GM23338 (cell line): ENCODE data around the gene CCSAP. TPM values are rescaled to one million over a fixed set of nuclear protein-coding genes. Genes with fewer than 3 reads are reported as not detected.

Experiments used
- ATAC-seq: fragments of 200-7000 bp; cut with Tn5 transposase; 3 replicates; pipeline ENCODE4 v1.9.1; 2020
- DNase-seq: peaks from one replicate; pipeline ENCODE4 v3.0.0-alpha.2; 2015; ENCODE audit warnings: low spot score
- H2AFZ ChIP-seq: fragments of 200-600 bp; sonication (generic); 2 replicates; pipeline ENCODE4 v1.8.0; 2016; ENCODE audit warnings: antibody characterized with exemption, mild to moderate bottlenecking, moderate library complexity
- H3F3A ChIP-seq: fragments of 200-600 bp; sonication (generic); replicated peaks from 2 replicates; pipeline ENCODE4 v1.8.0; 2017; ENCODE audit warnings: antibody characterized with exemption, mixed run types, low read depth
- H3K27ac ChIP-seq: fragments of 200-600 bp; sonication (generic); 2 replicates; pipeline ENCODE4 v1.6.1; 2016; ENCODE audit warnings: low read depth
- H3K27me3 ChIP-seq: fragments of 200-600 bp; sonication (generic); 2 replicates; pipeline ENCODE4 v1.8.0; 2016; ENCODE audit warnings: mild to moderate bottlenecking, mixed run types, moderate library complexity; ENCODE audit not compliant: insufficient read depth
- H3K36me3 ChIP-seq: fragments of 200-600 bp; sonication (generic); 2 replicates; pipeline ENCODE4 v1.8.0; 2016; ENCODE audit warnings: mild to moderate bottlenecking; ENCODE audit not compliant: insufficient read depth
- H3K4me1 ChIP-seq: fragments of 200-600 bp; sonication (generic); 2 replicates; pipeline ENCODE4 v1.8.0; 2016; ENCODE audit warnings: mild to moderate bottlenecking, moderate library complexity; ENCODE audit not compliant: insufficient read depth
- H3K4me2 ChIP-seq: fragments of 200-600 bp; sonication (generic); 2 replicates; pipeline ENCODE4 v1.7.1; 2017; ENCODE audit warnings: mixed run types
- H3K4me3 ChIP-seq: fragments of 200-600 bp; sonication (generic); 2 replicates; pipeline ENCODE4 v1.6.1; 2016; ENCODE audit warnings: mixed run types
- H3K79me2 ChIP-seq: fragments of 200-600 bp; sonication (generic); replicated peaks from 2 replicates; pipeline ENCODE4 v1.8.0; 2017; ENCODE audit warnings: mild to moderate bottlenecking; ENCODE audit not compliant: insufficient read depth
- H3K9me2 ChIP-seq: fragments of 200-600 bp; sonication (generic); 2 replicates; pipeline ENCODE4 v1.8.0; 2017; ENCODE audit not compliant: insufficient read depth
- H4K20me1 ChIP-seq: fragments of 200-600 bp; sonication (generic); replicated peaks from 2 replicates; pipeline ENCODE4 v1.8.0; 2017; ENCODE audit warnings: mild to moderate bottlenecking; ENCODE audit not compliant: insufficient read depth
- H3K27ac Mint-ChIP-seq: 2 replicates; pipeline ENCODE4 v1.8.0; 2020; ENCODE audit warnings: inconsistent platforms, mild to moderate bottlenecking, moderate library complexity, mixed read lengths
- H3K27me3 Mint-ChIP-seq: 3 replicates; pipeline ENCODE4 v1.8.0; 2022; ENCODE audit warnings: low read depth, mild to moderate bottlenecking, moderate library complexity, mixed read lengths, inconsistent platforms; ENCODE audit not compliant: insufficient read depth, poor library complexity
- H3K36me3 Mint-ChIP-seq: 3 replicates; pipeline ENCODE4 v1.8.0; 2021; ENCODE audit warnings: low read depth, mild to moderate bottlenecking, inconsistent platforms, moderate library complexity, mixed read lengths
- H3K4me1 Mint-ChIP-seq: 3 replicates; pipeline ENCODE4 v1.8.0; 2020; ENCODE audit warnings: mild to moderate bottlenecking, inconsistent platforms, mixed read lengths
- H3K4me3 Mint-ChIP-seq: 3 replicates; pipeline ENCODE4 v1.8.0; 2021; ENCODE audit warnings: moderate library complexity, mild to moderate bottlenecking, inconsistent platforms, mixed read lengths
- H3K9me3 Mint-ChIP-seq: 3 replicates; pipeline ENCODE4 v1.8.0; 2020; ENCODE audit warnings: moderate library complexity, mild to moderate bottlenecking, inconsistent platforms, mixed read lengths
- CREB1 ChIP-seq: fragments of 250-450 bp; sonication (Bioruptor Pico); IDR thresholded peaks from 2 replicates; pipeline ENCODE4 v1.5.0; 2020; ENCODE audit warnings: low read depth, mild to moderate bottlenecking, moderate library complexity
- EZH2 ChIP-seq: fragments of 200-600 bp; sonication (generic); IDR thresholded peaks from one replicate; pipeline ENCODE4 v1.8.0; 2017; ENCODE audit warnings: antibody characterized with exemption, mild to moderate bottlenecking, low read depth; ENCODE audit not compliant: unreplicated experiment
- EZH2phosphoT487 ChIP-seq: fragments of 200-600 bp; sonication (generic); IDR thresholded peaks from one replicate; pipeline ENCODE4 v1.8.1; 2018; ENCODE audit warnings: antibody characterized with exemption; ENCODE audit not compliant: unreplicated experiment
- JUNB ChIP-seq: IDR thresholded peaks from one replicate; pipeline ENCODE4 v1.6.1; 2016; ENCODE audit warnings: antibody characterized with exemption; ENCODE audit not compliant: unreplicated experiment
- NANOG ChIP-seq: IDR thresholded peaks from 2 replicates; pipeline ENCODE4 v1.6.1; 2016; ENCODE audit warnings: antibody characterized with exemption, borderline replicate concordance
- POLR2AphosphoS5 ChIP-seq: IDR thresholded peaks from 2 replicates; pipeline ENCODE4 v1.6.1; 2016; ENCODE audit warnings: antibody characterized with exemption, low read depth
- STAT1 ChIP-seq: IDR thresholded peaks from one replicate; pipeline ENCODE4 v1.6.1; 2016; ENCODE audit warnings: antibody characterized with exemption; ENCODE audit not compliant: unreplicated experiment
- ZNF114 ChIP-seq: fragments of 250-450 bp; sonication (Bioruptor Pico); IDR thresholded peaks from 2 replicates; pipeline ENCODE4 v1.5.0; 2020; ENCODE audit warnings: mild to moderate bottlenecking, moderate library complexity
- ZNF331 ChIP-seq: fragments of 250-450 bp; sonication (Bioruptor Pico); IDR thresholded peaks from 2 replicates; pipeline ENCODE4 v1.5.0; 2020; ENCODE audit warnings: low read depth, mild to moderate bottlenecking, moderate library complexity
- polyA plus RNA-seq: library from polyadenylated mRNA; unstranded; fragments of >200 nt; fragmentation: Nextera tagmentation; extraction: Ambion mirVana; gene quantifications from 2 replicates; pipeline ENCODE4 v1.2.1, GENCODE V29; 2016
- total RNA-seq: library from RNA; depleted of rRNA; stranded (reverse); fragments of >200 nt; shearing (Covaris generic); gene quantifications from 2 replicates; pipeline ENCODE4 v1.2.3, GENCODE V29; 2014
- TF ChIP-seq, protein P1 (sequence below): fragments of 250-450 bp; sonication (Bioruptor Pico); IDR thresholded peaks from 2 replicates; pipeline ENCODE4 v1.5.0; 2020; ENCODE audit warnings: mild to moderate bottlenecking, moderate library complexity
- TF ChIP-seq, protein P2 (sequence below): IDR thresholded peaks from one replicate; pipeline ENCODE4 v1.6.1; 2018; ENCODE audit warnings: antibody characterized with exemption; ENCODE audit not compliant: unreplicated experiment
- TF ChIP-seq, protein P3 (sequence below): IDR thresholded peaks from 2 replicates; pipeline ENCODE4 v1.6.1; 2016; ENCODE audit warnings: antibody characterized with exemption
- TF ChIP-seq, protein P4 (sequence below), 2 experiments: fragments of 200-600 bp in 1 of 2; sonication (generic) in 1 of 2; conservative IDR thresholded peaks; 2 replicates each; pipeline versions ENCODE4 v1.5.1 to v1.6.1; 2016 to 2017; ENCODE audit warnings: antibody characterized with exemption in 2 of 2, low read depth in 2 of 2, mild to moderate bottlenecking in 2 of 2, moderate library complexity in 1 of 2

The CCSAP gene
- total and polyA plus RNA-seq, 2 experiments from 2014 or later, result 4.2 to 13.3 TPM

DNA sequence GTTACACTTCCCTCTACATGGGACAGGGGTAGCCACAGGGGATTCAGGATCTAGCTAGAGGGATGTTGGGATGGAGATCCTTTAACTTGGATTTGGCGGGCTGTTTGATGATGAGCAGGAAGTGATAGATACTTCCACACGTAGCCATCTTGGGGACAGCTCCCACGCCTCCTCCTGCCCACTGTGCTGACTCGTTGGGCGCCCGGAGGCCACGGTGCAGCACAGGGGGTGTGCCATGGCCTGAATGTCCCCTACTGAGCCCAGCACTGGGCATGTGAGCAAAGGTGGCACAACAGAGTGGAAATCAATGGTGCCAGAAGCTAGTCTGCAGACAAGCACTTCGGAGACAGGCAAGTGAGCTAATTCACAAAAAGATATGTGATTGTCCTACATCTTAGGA, 31.6 kb upstream of the CCSAP start (continued):
- TF ChIP-seq, protein P1, sequence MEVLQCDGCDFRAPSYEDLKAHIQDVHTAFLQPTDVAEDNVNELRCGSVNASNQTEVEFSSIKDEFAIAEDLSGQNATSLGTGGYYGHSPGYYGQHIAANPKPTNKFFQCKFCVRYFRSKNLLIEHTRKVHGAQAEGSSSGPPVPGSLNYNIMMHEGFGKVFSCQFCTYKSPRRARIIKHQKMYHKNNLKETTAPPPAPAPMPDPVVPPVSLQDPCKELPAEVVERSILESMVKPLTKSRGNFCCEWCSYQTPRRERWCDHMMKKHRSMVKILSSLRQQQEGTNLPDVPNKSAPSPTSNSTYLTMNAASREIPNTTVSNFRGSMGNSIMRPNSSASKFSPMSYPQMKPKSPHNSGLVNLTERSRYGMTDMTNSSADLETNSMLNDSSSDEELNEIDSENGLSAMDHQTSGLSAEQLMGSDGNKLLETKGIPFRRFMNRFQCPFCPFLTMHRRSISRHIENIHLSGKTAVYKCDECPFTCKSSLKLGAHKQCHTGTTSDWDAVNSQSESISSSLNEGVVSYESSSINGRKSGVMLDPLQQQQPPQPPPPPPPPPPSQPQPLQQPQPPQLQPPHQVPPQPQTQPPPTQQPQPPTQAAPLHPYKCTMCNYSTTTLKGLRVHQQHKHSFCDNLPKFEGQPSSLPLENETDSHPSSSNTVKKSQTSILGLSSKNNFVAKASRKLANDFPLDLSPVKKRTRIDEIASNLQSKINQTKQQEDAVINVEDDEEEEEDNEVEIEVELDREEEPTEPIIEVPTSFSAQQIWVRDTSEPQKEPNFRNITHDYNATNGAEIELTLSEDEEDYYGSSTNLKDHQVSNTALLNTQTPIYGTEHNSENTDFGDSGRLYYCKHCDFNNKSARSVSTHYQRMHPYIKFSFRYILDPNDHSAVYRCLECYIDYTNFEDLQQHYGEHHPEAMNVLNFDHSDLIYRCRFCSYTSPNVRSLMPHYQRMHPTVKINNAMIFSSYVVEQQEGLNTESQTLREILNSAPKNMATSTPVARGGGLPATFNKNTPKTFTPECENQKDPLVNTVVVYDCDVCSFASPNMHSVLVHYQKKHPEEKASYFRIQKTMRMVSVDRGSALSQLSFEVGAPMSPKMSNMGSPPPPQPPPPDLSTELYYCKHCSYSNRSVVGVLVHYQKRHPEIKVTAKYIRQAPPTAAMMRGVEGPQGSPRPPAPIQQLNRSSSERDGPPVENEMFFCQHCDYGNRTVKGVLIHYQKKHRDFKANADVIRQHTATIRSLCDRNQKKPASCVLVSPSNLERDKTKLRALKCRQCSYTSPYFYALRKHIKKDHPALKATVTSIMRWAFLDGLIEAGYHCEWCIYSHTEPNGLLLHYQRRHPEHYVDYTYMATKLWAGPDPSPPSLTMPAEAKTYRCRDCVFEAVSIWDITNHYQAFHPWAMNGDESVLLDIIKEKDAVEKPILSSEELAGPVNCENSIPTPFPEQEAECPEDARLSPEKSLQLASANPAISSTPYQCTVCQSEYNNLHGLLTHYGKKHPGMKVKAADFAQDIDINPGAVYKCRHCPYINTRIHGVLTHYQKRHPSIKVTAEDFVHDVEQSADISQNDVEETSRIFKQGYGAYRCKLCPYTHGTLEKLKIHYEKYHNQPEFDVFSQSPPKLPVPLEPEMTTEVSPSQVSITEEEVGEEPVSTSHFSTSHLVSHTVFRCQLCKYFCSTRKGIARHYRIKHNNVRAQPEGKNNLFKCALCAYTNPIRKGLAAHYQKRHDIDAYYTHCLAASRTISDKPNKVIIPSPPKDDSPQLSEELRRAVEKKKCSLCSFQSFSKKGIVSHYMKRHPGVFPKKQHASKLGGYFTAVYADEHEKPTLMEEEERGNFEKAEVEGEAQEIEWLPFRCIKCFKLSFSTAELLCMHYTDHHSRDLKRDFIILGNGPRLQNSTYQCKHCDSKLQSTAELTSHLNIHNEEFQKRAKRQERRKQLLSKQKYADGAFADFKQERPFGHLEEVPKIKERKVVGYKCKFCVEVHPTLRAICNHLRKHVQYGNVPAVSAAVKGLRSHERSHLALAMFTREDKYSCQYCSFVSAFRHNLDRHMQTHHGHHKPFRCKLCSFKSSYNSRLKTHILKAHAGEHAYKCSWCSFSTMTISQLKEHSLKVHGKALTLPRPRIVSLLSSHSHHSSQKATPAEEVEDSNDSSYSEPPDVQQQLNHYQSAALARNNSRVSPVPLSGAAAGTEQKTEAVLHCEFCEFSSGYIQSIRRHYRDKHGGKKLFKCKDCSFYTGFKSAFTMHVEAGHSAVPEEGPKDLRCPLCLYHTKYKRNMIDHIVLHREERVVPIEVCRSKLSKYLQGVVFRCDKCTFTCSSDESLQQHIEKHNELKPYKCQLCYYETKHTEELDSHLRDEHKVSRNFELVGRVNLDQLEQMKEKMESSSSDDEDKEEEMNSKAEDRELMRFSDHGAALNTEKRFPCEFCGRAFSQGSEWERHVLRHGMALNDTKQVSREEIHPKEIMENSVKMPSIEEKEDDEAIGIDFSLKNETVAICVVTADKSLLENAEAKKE (CRISPR knock-in tag), result no peak

DNA sequence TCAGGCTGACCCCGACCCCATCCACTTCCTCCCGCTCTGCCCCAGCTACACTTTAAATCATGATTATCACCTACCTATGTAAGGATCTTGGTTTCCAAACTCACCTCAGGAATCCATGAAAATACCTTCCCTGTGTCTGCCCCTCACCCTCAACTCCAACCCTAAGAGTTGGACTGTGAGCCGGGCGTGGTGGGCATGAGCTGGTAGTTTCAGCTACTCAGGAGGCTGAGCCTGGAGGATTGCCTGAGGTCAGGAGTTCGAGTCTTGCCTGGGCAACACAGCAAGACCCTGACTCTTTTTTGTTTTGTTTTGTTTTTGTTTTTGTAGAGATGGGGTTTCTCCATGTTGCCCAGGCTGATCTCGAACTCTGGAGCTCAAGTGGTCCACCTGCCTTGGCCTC, 30.5 kb upstream of the CCSAP start:
- no peaks in the 10 kb centered on the region for H3K36me3 ChIP-seq
- Mint-ChIP-seq H3K27ac (no peak overlapping the region), H3K4me1 (no peaks in the 10 kb centered on the region), H3K4me3 (no peak overlapping the region), H3K36me3 (no peaks in the 10 kb centered on the region), H3K9me3 (no peaks in the 10 kb centered on the region), H3K27me3 (peaks cover 3% of the 10 kb centered on the region)
- H3K4me3 ChIP-seq, result no peak overlapping the region
- no peaks in the 10 kb centered on the region for H3K9me2 ChIP-seq
- H3K79me2 ChIP-seq, result no peaks in the 10 kb centered on the region
- DNase-seq (no peak), ATAC-seq (no peak)
- no peak overlapping the region for H3K4me2 ChIP-seq
- H4K20me1 ChIP-seq, result no peaks in the 10 kb centered on the region
- no peaks in the 10 kb centered on the region for H3F3A ChIP-seq
- H3K27ac ChIP-seq, result no peak overlapping the region
- H2AFZ ChIP-seq, result no peak overlapping the region
- H3K27me3 ChIP-seq, result no peaks in the 10 kb centered on the region
- H3K4me1 ChIP-seq, result no peaks in the 10 kb centered on the region
- TF ChIP-seq STAT1 (no peak), EZH2 (no peak), POLR2AphosphoS5 (no peak), CREB1 (CRISPR knock-in tag) (no peak), ZNF331 (CRISPR knock-in tag) (no peak), NANOG (no peak), ZNF114 (no peak), EZH2phosphoT487 (no peak), JUNB (no peak)
- TF ChIP-seq, protein P2, sequence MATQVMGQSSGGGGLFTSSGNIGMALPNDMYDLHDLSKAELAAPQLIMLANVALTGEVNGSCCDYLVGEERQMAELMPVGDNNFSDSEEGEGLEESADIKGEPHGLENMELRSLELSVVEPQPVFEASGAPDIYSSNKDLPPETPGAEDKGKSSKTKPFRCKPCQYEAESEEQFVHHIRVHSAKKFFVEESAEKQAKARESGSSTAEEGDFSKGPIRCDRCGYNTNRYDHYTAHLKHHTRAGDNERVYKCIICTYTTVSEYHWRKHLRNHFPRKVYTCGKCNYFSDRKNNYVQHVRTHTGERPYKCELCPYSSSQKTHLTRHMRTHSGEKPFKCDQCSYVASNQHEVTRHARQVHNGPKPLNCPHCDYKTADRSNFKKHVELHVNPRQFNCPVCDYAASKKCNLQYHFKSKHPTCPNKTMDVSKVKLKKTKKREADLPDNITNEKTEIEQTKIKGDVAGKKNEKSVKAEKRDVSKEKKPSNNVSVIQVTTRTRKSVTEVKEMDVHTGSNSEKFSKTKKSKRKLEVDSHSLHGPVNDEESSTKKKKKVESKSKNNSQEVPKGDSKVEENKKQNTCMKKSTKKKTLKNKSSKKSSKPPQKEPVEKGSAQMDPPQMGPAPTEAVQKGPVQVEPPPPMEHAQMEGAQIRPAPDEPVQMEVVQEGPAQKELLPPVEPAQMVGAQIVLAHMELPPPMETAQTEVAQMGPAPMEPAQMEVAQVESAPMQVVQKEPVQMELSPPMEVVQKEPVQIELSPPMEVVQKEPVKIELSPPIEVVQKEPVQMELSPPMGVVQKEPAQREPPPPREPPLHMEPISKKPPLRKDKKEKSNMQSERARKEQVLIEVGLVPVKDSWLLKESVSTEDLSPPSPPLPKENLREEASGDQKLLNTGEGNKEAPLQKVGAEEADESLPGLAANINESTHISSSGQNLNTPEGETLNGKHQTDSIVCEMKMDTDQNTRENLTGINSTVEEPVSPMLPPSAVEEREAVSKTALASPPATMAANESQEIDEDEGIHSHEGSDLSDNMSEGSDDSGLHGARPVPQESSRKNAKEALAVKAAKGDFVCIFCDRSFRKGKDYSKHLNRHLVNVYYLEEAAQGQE, result no peak
- TF ChIP-seq, protein P3, sequence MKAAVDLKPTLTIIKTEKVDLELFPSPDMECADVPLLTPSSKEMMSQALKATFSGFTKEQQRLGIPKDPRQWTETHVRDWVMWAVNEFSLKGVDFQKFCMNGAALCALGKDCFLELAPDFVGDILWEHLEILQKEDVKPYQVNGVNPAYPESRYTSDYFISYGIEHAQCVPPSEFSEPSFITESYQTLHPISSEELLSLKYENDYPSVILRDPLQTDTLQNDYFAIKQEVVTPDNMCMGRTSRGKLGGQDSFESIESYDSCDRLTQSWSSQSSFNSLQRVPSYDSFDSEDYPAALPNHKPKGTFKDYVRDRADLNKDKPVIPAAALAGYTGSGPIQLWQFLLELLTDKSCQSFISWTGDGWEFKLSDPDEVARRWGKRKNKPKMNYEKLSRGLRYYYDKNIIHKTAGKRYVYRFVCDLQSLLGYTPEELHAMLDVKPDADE, result no peak
- TF ChIP-seq, protein P4, sequence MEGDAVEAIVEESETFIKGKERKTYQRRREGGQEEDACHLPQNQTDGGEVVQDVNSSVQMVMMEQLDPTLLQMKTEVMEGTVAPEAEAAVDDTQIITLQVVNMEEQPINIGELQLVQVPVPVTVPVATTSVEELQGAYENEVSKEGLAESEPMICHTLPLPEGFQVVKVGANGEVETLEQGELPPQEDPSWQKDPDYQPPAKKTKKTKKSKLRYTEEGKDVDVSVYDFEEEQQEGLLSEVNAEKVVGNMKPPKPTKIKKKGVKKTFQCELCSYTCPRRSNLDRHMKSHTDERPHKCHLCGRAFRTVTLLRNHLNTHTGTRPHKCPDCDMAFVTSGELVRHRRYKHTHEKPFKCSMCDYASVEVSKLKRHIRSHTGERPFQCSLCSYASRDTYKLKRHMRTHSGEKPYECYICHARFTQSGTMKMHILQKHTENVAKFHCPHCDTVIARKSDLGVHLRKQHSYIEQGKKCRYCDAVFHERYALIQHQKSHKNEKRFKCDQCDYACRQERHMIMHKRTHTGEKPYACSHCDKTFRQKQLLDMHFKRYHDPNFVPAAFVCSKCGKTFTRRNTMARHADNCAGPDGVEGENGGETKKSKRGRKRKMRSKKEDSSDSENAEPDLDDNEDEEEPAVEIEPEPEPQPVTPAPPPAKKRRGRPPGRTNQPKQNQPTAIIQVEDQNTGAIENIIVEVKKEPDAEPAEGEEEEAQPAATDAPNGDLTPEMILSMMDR (conservative IDR thresholded peaks at IDR 0.05; ENCODE audit: low read depth in 2 of 2), result no peak
